Testis (tissue), 5 donors: Measurements from ENCODE around the gene CNBD2. TPM values are rescaled to one million over a fixed set of nuclear protein-coding genes. Genes with fewer than 3 reads are reported as not detected.

Experiments used
- DNase-seq: peaks from one replicate; pipeline ENCODE4 v3.0.0-alpha.2; 2019
- H3K27ac ChIP-seq, 2 donors: fragments of 200-600 bp; sonication (generic); one replicate each; pipeline ENCODE4 v1.5.1; 2019
- H3K27me3 ChIP-seq: fragments of 200-600 bp; sonication (generic); one replicate; pipeline ENCODE4 v1.5.1; 2019
- H3K36me3 ChIP-seq: fragments of 200-600 bp; sonication (generic); one replicate; pipeline ENCODE4 v1.5.1; 2017; ENCODE audit warnings: low read depth; ENCODE audit errors: missing control alignments
- H3K4me1 ChIP-seq: fragments of 200-600 bp; sonication (generic); one replicate; pipeline ENCODE4 v1.5.1; 2019
- H3K4me3 ChIP-seq, 2 donors: fragments of 200-600 bp; sonication (generic); one replicate each; pipeline ENCODE4 v1.5.1; 2017 to 2019
- H3K9me3 ChIP-seq: fragments of 200-600 bp; sonication (generic); one replicate; pipeline ENCODE4 v1.5.1; 2017
- CTCF ChIP-seq, 3 experiments: fragments of 450-650 bp in 2 of 3; fragments of 200-600 bp in 1 of 3; sonication (generic) in 1 of 3; IDR thresholded peaks; one replicate each; pipeline ENCODE4 v1.5.1; 2016 to 2019; ENCODE audit warnings: antibody characterized with exemption in 3 of 3, mild to moderate bottlenecking in 2 of 3, moderate library complexity in 1 of 3
- POLR2A ChIP-seq: fragments of 450-650 bp; IDR thresholded peaks from one replicate; pipeline ENCODE4 v1.6.1; 2017; ENCODE audit warnings: antibody characterized with exemption, mild to moderate bottlenecking, moderate library complexity
- WGBS, 2 donors: methylation state at CpG; one replicate each; pipeline ENCODE4 v1.1.5; 2018; 5-methylcytosine and 5-hydroxymethylcytosine counted together
- intact Hi-C: fragments of 100-400 bp; cut with DNase I; formaldehyde crosslinking; loops from one replicate; pipeline ENCODE4 v1.15.1; 2023; ENCODE audit warnings: low total_unique reads
- long read RNA-seq, 2 donors: transcript quantifications; one replicate each; lab custom pipeline, GENCODE V29; 2026
- polyA plus RNA-seq: library from polyadenylated mRNA; stranded (reverse); fragments of 350-450 nt; fragmentation: Illumina TruSeq; extraction: RNeasy Lipid Tissue Mini Kit (QIAGEN cat#74804); gene quantifications from one replicate; pipeline ENCODE4 v1.2.3, GENCODE V29; 2014; ENCODE audit warnings: low read depth, low replicate concordance; ENCODE audit not compliant: insufficient read depth
- total RNA-seq, 2 donors: library from RNA; depleted of rRNA; stranded (reverse); fragments of >200 nt; gene quantifications; one replicate each; pipeline ENCODE4 v1.2.3, GENCODE V29; 2016

The CNBD2 gene
- total RNA-seq (10 to 100 TPM; 19.7 to 28.3 TPM), polyA plus RNA-seq (46.6 TPM)
- long read RNA-seq, donor 1, partial matches to known transcripts, result 0 of 2 reads
- long read RNA-seq, donor 1, other reads (novel, unspliced or antisense), result 0 of 2 reads
- long read RNA-seq, donor 2, partial matches to known transcripts, result 0 of 3 reads
- long read RNA-seq, donor 2, other reads (novel, unspliced or antisense), result 0 of 3 reads

- no peak within 1 kb of the TSS for H3K27ac ChIP-seq
- no peaks in the 10 kb centered on the region for H3K4me1 ChIP-seq
- H3K36me3 ChIP-seq, result no peaks in the 10 kb centered on the region
- 94 to 98% methylated on average over 3 of the region's 3 CpGs for WGBS, 2 donors
- DNase-seq, result no peak
- H3K4me3 ChIP-seq, result no peak within 1 kb of the TSS
- intact Hi-C loops, result no loop called here
- TF ChIP-seq POLR2A, result no peak
- no peak for TF ChIP-seq CTCF (IDR thresholded peaks at IDR 0.05)
- no peaks in the 10 kb centered on the region for H3K27me3 ChIP-seq
- no peaks in the 10 kb centered on the region for H3K9me3 ChIP-seq
Observed at GRCh38 chr20:35967979-35968640, at the start of gene CNBD2. Gene CNBD2, plus strand, starts transcription at chr20:35968590. Its CDS starts 173 bp downstream, at chr20:35968763.

GRCh38 chr20:35920523-35920922, 47.9 kb upstream of the CNBD2 start:
- H3K27me3 ChIP-seq, result no peaks in the 10 kb centered on the region
- intact Hi-C loops, result no loop called here
- no peaks in the 10 kb centered on the region for H3K4me1 ChIP-seq
- no peaks in the 10 kb centered on the region for H3K9me3 ChIP-seq
- DNase-seq, result no peak
- TF ChIP-seq CTCF (IDR thresholded peaks at IDR 0.05) (no peak), POLR2A (no peak)
- no peak overlapping the region for H3K27ac ChIP-seq
- no peak overlapping the region for H3K4me3 ChIP-seq
- H3K36me3 ChIP-seq, result no peaks in the 10 kb centered on the region
- WGBS, 2 donors, result 93 to 97% methylated on average over 3 of the region's 3 CpGs

GRCh38 chr20:35929301-35929700, 39.1 kb upstream of the CNBD2 start:
- no peaks in the 10 kb centered on the region for H3K36me3 ChIP-seq
- H3K4me3 ChIP-seq, result no peak overlapping the region
- no peak for TF ChIP-seq POLR2A
- TF ChIP-seq CTCF (IDR thresholded peaks at IDR 0.05), result no peak
- no peaks in the 10 kb centered on the region for H3K27me3 ChIP-seq
- 98 to 100% methylated on average over 2 of the region's 2 CpGs for WGBS, 2 donors
- H3K9me3 ChIP-seq, result no peaks in the 10 kb centered on the region
- H3K27ac ChIP-seq, result no peak overlapping the region
- intact Hi-C loops, result no loop called here
- H3K4me1 ChIP-seq, result no peaks in the 10 kb centered on the region
- no peak for DNase-seq

- 73 to 83% methylated on average over 4 of the region's 4 CpGs for WGBS, 2 donors
- Histone ChIP-seq H3K27ac (no peak overlapping the region), H3K9me3 (no peaks in the 10 kb centered on the region), H3K4me3 (no peak overlapping the region), H3K4me1 (no peaks in the 10 kb centered on the region), H3K36me3 (no peaks in the 10 kb centered on the region), H3K27me3 (no peaks in the 10 kb centered on the region)
- DNase-seq, result no peak
- intact Hi-C loops, result no loop called here
- TF ChIP-seq CTCF (IDR thresholded peaks at IDR 0.05), result no peak
- no peak for TF ChIP-seq POLR2A
Observed at GRCh38 chr20:35934050-35934449, 34.3 kb upstream of the CNBD2 start.

- intact Hi-C loops, result no loop called here
- WGBS, 2 donors, result 96 to 97% methylated on average over 3 of the region's 3 CpGs
- no peak overlapping the region for H3K4me3 ChIP-seq
- H3K27me3 ChIP-seq, result no peaks in the 10 kb centered on the region
- TF ChIP-seq CTCF (IDR thresholded peaks at IDR 0.05) (no peak), POLR2A (no peak)
- no peaks in the 10 kb centered on the region for H3K4me1 ChIP-seq
- no peaks in the 10 kb centered on the region for H3K9me3 ChIP-seq
- no peak overlapping the region for H3K27ac ChIP-seq
- no peak for DNase-seq
- no peaks in the 10 kb centered on the region for H3K36me3 ChIP-seq
Observed at GRCh38 chr20:35939264-35939663, 29.1 kb upstream of the CNBD2 start.
